Erythroblast (primary cell): ENCODE data around the gene KIR2DL1.
"Not testable (repeated sequence)": the region's sequence is repeated elsewhere in the genome, so short reads cannot be mapped to it uniquely, and the experiment has no call there.

Experiments used
- GATA1 ChIP-seq: IDR thresholded peaks from 2 replicates; pipeline ENCODE4 v1.6.1; 2011; ENCODE audit warnings: low read depth, mild to moderate bottlenecking, control low read depth, low read length, moderate library complexity
- POLR2A ChIP-seq: IDR thresholded peaks from 2 replicates; pipeline ENCODE4 v1.6.1; 2011; ENCODE audit warnings: mild to moderate bottlenecking, low read length

- not testable (repeated sequence) for TF ChIP-seq POLR2A, GATA1
These were observed 13.3 kb downstream of the KIR2DL1 start for GRCh38 chr19:54782916-54783315.
